A549 treated with CpdA at 1 μM for 4 hours (cell line): ENCODE data around the gene FOXD4L4. TPM values are rescaled to one million over a fixed set of nuclear protein-coding genes. Genes with fewer than 3 reads are reported as not detected.

Experiments used
- total RNA-seq: library from RNA; stranded (reverse); fragments of 200-300 nt; extraction: Qiagen RNA extraction; gene quantifications from 5 replicates; pipeline ENCODE4 v1.2.3, GENCODE V29; 2022; ENCODE audit warnings: low read depth

The FOXD4L4 gene
- 0.08 TPM in 2 of 5 replicates, not detected in the others for total RNA-seq

DNA sequence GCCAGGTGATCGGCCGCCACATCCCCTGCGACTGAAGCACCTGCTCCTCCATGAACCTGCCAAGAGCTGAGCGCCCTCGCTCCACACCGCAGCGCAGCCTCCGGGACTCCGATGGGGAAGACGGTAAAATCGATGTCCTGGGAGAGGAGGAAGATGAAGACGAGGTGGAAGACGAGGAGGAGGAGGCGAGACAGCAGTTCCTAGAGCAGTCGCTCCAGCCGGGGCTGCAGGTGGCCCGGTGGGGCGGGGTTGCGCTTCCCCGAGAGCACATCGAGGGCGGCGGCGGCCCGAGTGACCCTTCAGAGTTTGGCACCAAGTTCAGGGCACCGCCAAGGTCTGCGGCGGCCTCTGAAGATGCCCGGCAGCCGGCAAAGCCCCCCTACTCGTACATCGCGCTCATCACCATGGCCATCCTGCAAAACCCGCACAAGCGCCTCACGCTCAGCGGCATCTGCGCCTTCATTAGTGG lies at the start of gene FOXD4L4:
Gene FOXD4L4 (plus strand): TSS at position 51 of the 469 bp plus-strand sequence. CDS start 0 bp downstream, at position 51.

Other genes starting within 250 kb of the FOXD4L4 start
- gene ZNG1E, start 61.2 kb upstream of the FOXD4L4 start, total RNA-seq, result 67.7 to 83.3 TPM (median 68.3 TPM) in 5 replicates